K562 (cell line): ENCODE measurements around the gene PNPLA7. TPM values are rescaled to one million over a fixed set of nuclear protein-coding genes. Genes with fewer than 3 reads are reported as not detected.

Experiments used
- FOXK2 ChIP-seq, 2 experiments: fragments of 450-650 bp; IDR thresholded peaks in 1 of 2; conservative IDR thresholded peaks in 1 of 2; 2 replicates each; pipeline ENCODE4 v1.6.1; 2016; ENCODE audit warnings: low read depth in 2 of 2, mild to moderate bottlenecking in 1 of 2
- HDAC2 ChIP-seq: fragments of 450-650 bp; IDR thresholded peaks from 2 replicates; pipeline ENCODE4 v1.6.1; 2016; ENCODE audit warnings: mild to moderate bottlenecking
- POLR3A ChIP-seq: IDR thresholded peaks from 2 replicates; pipeline ENCODE4 v1.6.1; 2011; ENCODE audit warnings: borderline replicate concordance, mild to moderate bottlenecking, moderate library complexity; ENCODE audit not compliant: insufficient read length, insufficient read depth; ENCODE audit errors: extremely low read depth
- PTRF ChIP-seq: fragments of 450-650 bp; IDR thresholded peaks from 2 replicates; pipeline ENCODE4 v1.6.1; 2016; ENCODE audit warnings: mild to moderate bottlenecking, missing genetic modification characterization, missing compliant biosample characterization
- RBM14 ChIP-seq: fragments of 200-400 bp; formaldehyde crosslinking; IDR thresholded peaks from 2 replicates; pipeline ENCODE4 v1.6.1; 2018; ENCODE audit warnings: low read depth, mild to moderate bottlenecking, low read length, moderate library complexity, borderline replicate concordance; ENCODE audit not compliant: insufficient read depth
- RBM39 ChIP-seq: fragments of 200-400 bp; formaldehyde crosslinking; optimal IDR thresholded peaks from 2 replicates; pipeline ENCODE3; 2018; ENCODE audit warnings: low read depth, low read length
- SIRT6 ChIP-seq: IDR thresholded peaks from one replicate; pipeline ENCODE4 v1.6.1; 2012; ENCODE audit warnings: low read depth, mild to moderate bottlenecking, control low read depth, inconsistent platforms, low read length, moderate library complexity
- STAT5B ChIP-seq: fragments of 250-450 bp; sonication (Bioruptor Pico); IDR thresholded peaks from 2 replicates; pipeline ENCODE4 v1.8.0; 2021; ENCODE audit warnings: mild to moderate bottlenecking, inconsistent platforms
- TFAM ChIP-seq: fragments of 250-450 bp; sonication (Bioruptor Pico); conservative IDR thresholded peaks from 2 replicates; pipeline ENCODE4 v1.5.0; 2021; ENCODE audit warnings: mild to moderate bottlenecking, moderate library complexity
- ZSCAN32 ChIP-seq: fragments of 450-650 bp; formaldehyde crosslinking; IDR thresholded peaks from 2 replicates; pipeline ENCODE4 v1.4.0; 2020; ENCODE audit warnings: mild to moderate bottlenecking, moderate library complexity
- polyA plus RNA-seq, 8 experiments: library from polyadenylated mRNA; depleted of rRNA in 4 of 8; stranded (reverse) in 5 of 8; unstranded in 3 of 8; fragments of >200 nt; fragmentation: Nextera tagmentation in 2 of 8; fragmentation: Illumina TruSeq in 1 of 8; extraction: Ambion mirVana in 2 of 8; extraction: Trizol in 1 of 8; gene quantifications; 2 replicates each; pipeline versions ENCODE4 v1.2.1 to v1.2.3, GENCODE V29; 2011 to 2014; ENCODE audit warnings: inconsistent platforms in 1 of 8, missing spikeins in 1 of 8
- total RNA-seq, 7 experiments: library from RNA; depleted of rRNA in 6 of 7; stranded (reverse); fragments of >200 nt in 6 of 7; fragmentation: Illumina TruSeq in 2 of 7; extraction: Trizol in 2 of 7; gene quantifications; 2 replicates each; pipeline versions ENCODE4 v1.2.1 to v1.2.3, GENCODE V29; 2011 to 2021; ENCODE audit warnings: low replicate concordance in 1 of 7
- TF ChIP-seq, protein P1 (sequence below), 2 experiments: fragments of 200-800 bp in 1 of 2; sonication (Bioruptor generic) in 1 of 2; sonication (generic) in 1 of 2; formaldehyde crosslinking in 1 of 2; IDR thresholded peaks in 1 of 2; conservative IDR thresholded peaks in 1 of 2; 2 replicates each; pipeline versions ENCODE4 v1.5.0 to v1.6.1; 2016 to 2020; ENCODE audit warnings: missing compliant biosample characterization in 1 of 2, missing genetic modification characterization in 1 of 2, missing genetic modification reagents in 1 of 2
- TF ChIP-seq, protein P2 (sequence below): fragments of 450-650 bp; IDR thresholded peaks from 2 replicates; pipeline ENCODE4 v1.6.1; 2018; ENCODE audit warnings: mild to moderate bottlenecking, low read depth; ENCODE audit not compliant: partially characterized antibody
- TF ChIP-seq, protein P3 (sequence below): fragments of 450-650 bp; formaldehyde crosslinking; IDR thresholded peaks from 2 replicates; pipeline ENCODE4 v1.4.0; 2022; ENCODE audit warnings: missing genetic modification characterization
- TF ChIP-seq, protein P4 (sequence below): fragments of 450-650 bp; IDR thresholded peaks from 2 replicates; pipeline ENCODE4 v1.6.1; 2017; ENCODE audit warnings: antibody characterized with exemption, mild to moderate bottlenecking
- TF ChIP-seq, protein P5 (sequence below): fragments of 250-450 bp; sonication (Bioruptor Pico); IDR thresholded peaks from 2 replicates; pipeline ENCODE4 v1.8.0; 2021; ENCODE audit warnings: moderate library complexity, mild to moderate bottlenecking, inconsistent platforms

PNPLA7 gene
- total and polyA plus RNA-seq, 9 of the 15 experiments (the other 6 are each of a cell fraction or from before 2014, with no cell fraction given), result 0.01 to 0.85 (median 0.19) TPM; not detected in 1

DNA sequence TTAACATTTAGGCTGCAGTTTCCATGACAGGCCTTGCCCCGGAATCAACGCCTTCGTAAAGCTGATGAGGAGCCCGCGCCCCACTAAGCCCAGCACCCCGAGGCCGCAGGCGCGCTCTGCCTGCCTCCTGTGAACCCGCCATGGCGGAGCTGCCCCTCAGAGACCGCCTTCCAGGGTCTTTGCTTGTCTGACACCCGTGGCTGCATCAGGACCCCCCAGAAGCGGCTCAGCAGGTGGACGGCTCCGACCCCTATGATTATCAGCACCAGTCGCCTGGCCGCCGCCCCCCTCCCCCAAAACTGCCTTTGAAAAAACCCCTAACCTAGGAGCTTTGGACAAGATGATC is 29.0 kb upstream of the PNPLA7 start (continued):
- TF ChIP-seq ZSCAN32, result no peak
- 0 out of 4 replicates have a peak, but pooled peaks of 1 of the 2 experiments have one; percentile 2 for TF ChIP-seq FOXK2 (conservative IDR thresholded peaks at IDR 0.05 in 1 of 2, IDR thresholded peaks at IDR 0.05 in 1 of 2; ENCODE audit: low read depth in 2 of 2)
- no peak for TF ChIP-seq PTRF
- TF ChIP-seq, protein P1, sequence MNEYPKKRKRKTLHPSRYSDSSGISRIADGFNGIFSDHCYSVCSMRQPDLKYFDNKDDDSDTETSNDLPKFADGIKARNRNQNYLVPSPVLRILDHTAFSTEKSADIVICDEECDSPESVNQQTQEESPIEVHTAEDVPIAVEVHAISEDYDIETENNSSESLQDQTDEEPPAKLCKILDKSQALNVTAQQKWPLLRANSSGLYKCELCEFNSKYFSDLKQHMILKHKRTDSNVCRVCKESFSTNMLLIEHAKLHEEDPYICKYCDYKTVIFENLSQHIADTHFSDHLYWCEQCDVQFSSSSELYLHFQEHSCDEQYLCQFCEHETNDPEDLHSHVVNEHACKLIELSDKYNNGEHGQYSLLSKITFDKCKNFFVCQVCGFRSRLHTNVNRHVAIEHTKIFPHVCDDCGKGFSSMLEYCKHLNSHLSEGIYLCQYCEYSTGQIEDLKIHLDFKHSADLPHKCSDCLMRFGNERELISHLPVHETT (CRISPR knock-in tag; conservative IDR thresholded peaks at IDR 0.05 in 1 of 2, IDR thresholded peaks at IDR 0.05 in 1 of 2), result no peak
- TF ChIP-seq POLR3A, result no peak
- TF ChIP-seq, protein P2, sequence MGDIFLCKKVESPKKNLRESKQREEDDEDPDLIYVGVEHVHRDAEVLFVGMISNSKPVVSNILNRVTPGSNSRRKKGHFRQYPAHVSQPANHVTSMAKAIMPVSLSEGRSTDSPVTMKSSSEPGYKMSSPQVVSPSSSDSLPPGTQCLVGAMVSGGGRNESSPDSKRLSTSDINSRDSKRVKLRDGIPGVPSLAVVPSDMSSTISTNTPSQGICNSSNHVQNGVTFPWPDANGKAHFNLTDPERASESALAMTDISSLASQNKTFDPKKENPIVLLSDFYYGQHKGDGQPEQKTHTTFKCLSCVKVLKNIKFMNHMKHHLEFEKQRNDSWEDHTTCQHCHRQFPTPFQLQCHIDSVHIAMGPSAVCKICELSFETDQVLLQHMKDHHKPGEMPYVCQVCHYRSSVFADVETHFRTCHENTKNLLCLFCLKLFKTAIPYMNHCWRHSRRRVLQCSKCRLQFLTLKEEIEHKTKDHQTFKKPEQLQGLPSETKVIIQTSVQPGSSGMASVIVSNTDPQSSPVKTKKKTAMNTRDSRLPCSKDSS, result no peak
- no peak for TF ChIP-seq SIRT6
- no peak for TF ChIP-seq STAT5B (CRISPR knock-in tag)
- TF ChIP-seq, protein P3, sequence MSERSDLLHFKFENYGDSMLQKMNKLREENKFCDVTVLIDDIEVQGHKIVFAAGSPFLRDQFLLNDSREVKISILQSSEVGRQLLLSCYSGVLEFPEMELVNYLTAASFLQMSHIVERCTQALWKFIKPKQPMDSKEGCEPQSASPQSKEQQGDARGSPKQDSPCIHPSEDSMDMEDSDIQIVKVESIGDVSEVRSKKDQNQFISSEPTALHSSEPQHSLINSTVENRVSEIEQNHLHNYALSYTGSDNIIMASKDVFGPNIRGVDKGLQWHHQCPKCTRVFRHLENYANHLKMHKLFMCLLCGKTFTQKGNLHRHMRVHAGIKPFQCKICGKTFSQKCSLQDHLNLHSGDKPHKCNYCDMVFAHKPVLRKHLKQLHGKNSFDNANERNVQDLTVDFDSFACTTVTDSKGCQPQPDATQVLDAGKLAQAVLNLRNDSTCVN (CRISPR knock-in tag), result no peak
- no peak for TF ChIP-seq HDAC2
- TF ChIP-seq RBM39, result no peak
- TF ChIP-seq, protein P4, sequence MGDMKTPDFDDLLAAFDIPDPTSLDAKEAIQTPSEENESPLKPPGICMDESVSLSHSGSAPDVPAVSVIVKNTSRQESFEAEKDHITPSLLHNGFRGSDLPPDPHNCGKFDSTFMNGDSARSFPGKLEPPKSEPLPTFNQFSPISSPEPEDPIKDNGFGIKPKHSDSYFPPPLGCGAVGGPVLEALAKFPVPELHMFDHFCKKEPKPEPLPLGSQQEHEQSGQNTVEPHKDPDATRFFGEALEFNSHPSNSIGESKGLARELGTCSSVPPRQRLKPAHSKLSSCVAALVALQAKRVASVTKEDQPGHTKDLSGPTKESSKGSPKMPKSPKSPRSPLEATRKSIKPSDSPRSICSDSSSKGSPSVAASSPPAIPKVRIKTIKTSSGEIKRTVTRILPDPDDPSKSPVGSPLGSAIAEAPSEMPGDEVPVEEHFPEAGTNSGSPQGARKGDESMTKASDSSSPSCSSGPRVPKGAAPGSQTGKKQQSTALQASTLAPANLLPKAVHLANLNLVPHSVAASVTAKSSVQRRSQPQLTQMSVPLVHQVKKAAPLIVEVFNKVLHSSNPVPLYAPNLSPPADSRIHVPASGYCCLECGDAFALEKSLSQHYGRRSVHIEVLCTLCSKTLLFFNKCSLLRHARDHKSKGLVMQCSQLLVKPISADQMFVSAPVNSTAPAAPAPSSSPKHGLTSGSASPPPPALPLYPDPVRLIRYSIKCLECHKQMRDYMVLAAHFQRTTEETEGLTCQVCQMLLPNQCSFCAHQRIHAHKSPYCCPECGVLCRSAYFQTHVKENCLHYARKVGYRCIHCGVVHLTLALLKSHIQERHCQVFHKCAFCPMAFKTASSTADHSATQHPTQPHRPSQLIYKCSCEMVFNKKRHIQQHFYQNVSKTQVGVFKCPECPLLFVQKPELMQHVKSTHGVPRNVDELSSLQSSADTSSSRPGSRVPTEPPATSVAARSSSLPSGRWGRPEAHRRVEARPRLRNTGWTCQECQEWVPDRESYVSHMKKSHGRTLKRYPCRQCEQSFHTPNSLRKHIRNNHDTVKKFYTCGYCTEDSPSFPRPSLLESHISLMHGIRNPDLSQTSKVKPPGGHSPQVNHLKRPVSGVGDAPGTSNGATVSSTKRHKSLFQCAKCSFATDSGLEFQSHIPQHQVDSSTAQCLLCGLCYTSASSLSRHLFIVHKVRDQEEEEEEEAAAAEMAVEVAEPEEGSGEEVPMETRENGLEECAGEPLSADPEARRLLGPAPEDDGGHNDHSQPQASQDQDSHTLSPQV, result 0 out of 2 replicates have a peak, but pooled peaks have one; percentile 8
- no peak for TF ChIP-seq TFAM (CRISPR knock-in tag)
- TF ChIP-seq, protein P5, sequence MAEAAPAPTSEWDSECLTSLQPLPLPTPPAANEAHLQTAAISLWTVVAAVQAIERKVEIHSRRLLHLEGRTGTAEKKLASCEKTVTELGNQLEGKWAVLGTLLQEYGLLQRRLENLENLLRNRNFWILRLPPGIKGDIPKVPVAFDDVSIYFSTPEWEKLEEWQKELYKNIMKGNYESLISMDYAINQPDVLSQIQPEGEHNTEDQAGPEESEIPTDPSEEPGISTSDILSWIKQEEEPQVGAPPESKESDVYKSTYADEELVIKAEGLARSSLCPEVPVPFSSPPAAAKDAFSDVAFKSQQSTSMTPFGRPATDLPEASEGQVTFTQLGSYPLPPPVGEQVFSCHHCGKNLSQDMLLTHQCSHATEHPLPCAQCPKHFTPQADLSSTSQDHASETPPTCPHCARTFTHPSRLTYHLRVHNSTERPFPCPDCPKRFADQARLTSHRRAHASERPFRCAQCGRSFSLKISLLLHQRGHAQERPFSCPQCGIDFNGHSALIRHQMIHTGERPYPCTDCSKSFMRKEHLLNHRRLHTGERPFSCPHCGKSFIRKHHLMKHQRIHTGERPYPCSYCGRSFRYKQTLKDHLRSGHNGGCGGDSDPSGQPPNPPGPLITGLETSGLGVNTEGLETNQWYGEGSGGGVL (CRISPR knock-in tag), result no peak
- 0 out of 2 replicates have a peak, but pooled peaks have one; percentile 4 for TF ChIP-seq RBM14
